ENCODE results near the gene CMTM2. TPM values are rescaled to one million over a fixed set of nuclear protein-coding genes. Genes with fewer than 3 reads are reported as not detected.

The CMTM2 gene
- total RNA-seq, 4 donors from 2014 or later = not detected

GRCh38 chr16:66576296-66576695, 3.0 kb upstream of the CMTM2 start:
- no peak for ATAC-seq
- Histone ChIP-seq H3K4me1 (peaks cover 0 to 15% (median 5%) of the 10 kb centered on the region in 3 donors), H3K27me3 (peaks cover 41% of the 10 kb centered on the region), H3K27ac (no peak overlapping the region), H3K9me3 (no peaks in the 10 kb centered on the region), H3K4me3 (no peak overlapping the region), H3K36me3 (no peaks in the 10 kb centered on the region)
- no peak for TF ChIP-seq POLR2AphosphoS5 (IDR thresholded peaks at IDR 0.05)
- TF ChIP-seq EP300 (IDR thresholded peaks at IDR 0.05) = no peak
- no peak for TF ChIP-seq CTCF (IDR thresholded peaks at IDR 0.05)
- WGBS, 2 donors (ENCODE audit: low coverage in 1 of 2) = 73 to 90% methylated on average over 2 to 5 of the region's 5 CpGs

GRCh38 chr16:66580605-66581209, 1.4 kb downstream of the CMTM2 start:
- ATAC-seq = peak; percentile 32
- TF ChIP-seq POLR2A (IDR thresholded peaks at IDR 0.05) = no peak
- TF ChIP-seq EP300 (IDR thresholded peaks at IDR 0.05) = no peak
- no peak overlapping the region for H3K4me3 ChIP-seq
- no peak overlapping the region for H3K27ac ChIP-seq
- WGBS, 2 donors (ENCODE audit: low coverage in 1 of 2) = 77 to 85% methylated on average over 4 of the region's 4 CpGs
- peaks cover 0 to 15% (median 5%) of the 10 kb centered on the region in 3 donors for H3K4me1 ChIP-seq
- H3K36me3 ChIP-seq = no peaks in the 10 kb centered on the region
- H3K27me3 ChIP-seq = peaks cover 37% of the 10 kb centered on the region
- no peaks in the 10 kb centered on the region for H3K9me3 ChIP-seq

GRCh38 chr16:66581246-66581952, 2.1 kb downstream of the CMTM2 start:
- no peaks in the 10 kb centered on the region for H3K36me3 ChIP-seq
- H3K4me3 ChIP-seq = no peak overlapping the region
- H3K27me3 ChIP-seq = peaks cover 31% of the 10 kb centered on the region
- ATAC-seq = no peak
- TF ChIP-seq CTCF (IDR thresholded peaks at IDR 0.05) (no peak), EP300 (IDR thresholded peaks at IDR 0.05) (no peak), POLR2AphosphoS5 (IDR thresholded peaks at IDR 0.05) (no peak), POLR2A (IDR thresholded peaks at IDR 0.05) (no peak)
- 78 to 79% methylated on average over 2 to 3 of the region's 3 CpGs for WGBS, 2 donors (ENCODE audit: low coverage in 1 of 2)
- no peaks in the 10 kb centered on the region for H3K9me3 ChIP-seq
- peaks cover 0 to 15% (median 5%) of the 10 kb centered on the region in 3 donors for H3K4me1 ChIP-seq
- no peak overlapping the region for H3K27ac ChIP-seq

- WGBS, 2 donors (ENCODE audit: low coverage in 1 of 2) = 60 to 68% methylated on average over 9 to 10 of the region's 10 CpGs
- TF ChIP-seq POLR2AphosphoS5 (IDR thresholded peaks at IDR 0.05) (no peak), POLR2A (IDR thresholded peaks at IDR 0.05) (no peak), CTCF (IDR thresholded peaks at IDR 0.05) (no peak), EP300 (IDR thresholded peaks at IDR 0.05) (no peak)
- H3K4me1 ChIP-seq = no peaks in the 10 kb centered on the region
- H3K36me3 ChIP-seq = no peaks in the 10 kb centered on the region
- no peaks in the 10 kb centered on the region for H3K9me3 ChIP-seq
- H3K27me3 ChIP-seq = no peaks in the 10 kb centered on the region
- no peak overlapping the region for H3K27ac ChIP-seq
- H3K4me3 ChIP-seq = no peak overlapping the region
- no peak for ATAC-seq
Measured at GRCh38 chr16:66585481-66586239, 6.4 kb downstream of the CMTM2 start.

- no peaks in the 10 kb centered on the region for H3K27me3 ChIP-seq
- peak overlapping the region in 1 of 2 donors; percentile 25 for H3K4me3 ChIP-seq
- WGBS, 2 donors (ENCODE audit: low coverage in 1 of 2) = 52 to 93% methylated on average over 2 to 6 of the region's 7 CpGs
- TF ChIP-seq EP300 (IDR thresholded peaks at IDR 0.05) (no peak), POLR2AphosphoS5 (IDR thresholded peaks at IDR 0.05) (no peak), POLR2A (IDR thresholded peaks at IDR 0.05) (no peak), CTCF (IDR thresholded peaks at IDR 0.05) (no peak)
- no peaks in the 10 kb centered on the region for H3K4me1 ChIP-seq
- ATAC-seq = no peak
- H3K36me3 ChIP-seq = no peaks in the 10 kb centered on the region
- H3K9me3 ChIP-seq = no peaks in the 10 kb centered on the region
- H3K27ac ChIP-seq = no peak overlapping the region
Measured at GRCh38 chr16:66587881-66588600, 8.8 kb downstream of the CMTM2 start.
